SHP77 (cell line): ENCODE data around the gene CORO1C.

ENCODE experiments used
- DNase-seq, 2 experiments: peaks; one replicate each; lab custom pipeline; 2025; lab: John Stamatoyannopoulos, UW

CORO1C gene

GRCh38 chr12:108647585-108648287 lies 83.6 kb downstream of the CORO1C start:
- DNase-seq: no peak

GRCh38 chr12:108646600-108647579 lies 84.4 kb downstream of the CORO1C start:
- DNase-seq: no peak

- no peak for DNase-seq
Measured at GRCh38 chr12:108645686-108646599, 85.4 kb downstream of the CORO1C start.

GRCh38 chr12:108644811-108645120 lies 86.6 kb downstream of the CORO1C start:
- DNase-seq: no peak

GRCh38 chr12:108643941-108644810 lies 87.1 kb downstream of the CORO1C start:
- DNase-seq: no peak

- DNase-seq: no peak
Measured at GRCh38 chr12:108642899-108643654, 88.2 kb downstream of the CORO1C start.

GRCh38 chr12:108642269-108642870 lies 88.9 kb downstream of the CORO1C start:
- DNase-seq: peak; percentile 92 to 95

- peak in 1 of 2 experiments; percentile 19 for DNase-seq
Measured at GRCh38 chr12:108641446-108642268, 89.7 kb downstream of the CORO1C start.

GRCh38 chr12:108640802-108641445 lies 90.4 kb downstream of the CORO1C start:
- DNase-seq: peak in 1 of 2 experiments; percentile 52

- DNase-seq: no peak
Measured at GRCh38 chr12:108638997-108639822, 92.1 kb downstream of the CORO1C start.

GRCh38 chr12:108638141-108638827 lies 93.0 kb downstream of the CORO1C start:
- no peak for DNase-seq

- no peak for DNase-seq
Measured at GRCh38 chr12:108637222-108637971, 93.9 kb downstream of the CORO1C start.

- DNase-seq: no peak
Measured at GRCh38 chr12:108635997-108636808, 95.1 kb downstream of the CORO1C start.

- peak; percentile 11 to 35 for DNase-seq
Measured at GRCh38 chr12:108635201-108635996, 95.9 kb downstream of the CORO1C start.
